NCI-H2227 treated with DMSO at 0.1 percent for 48 hours (cell line): ENCODE measurements around the gene EGF.
A peak's percentile ranks its signal among the peaks of the same experiment; 100 is the strongest.

ENCODE experiments used
- DNase-seq: peaks from one replicate; lab custom pipeline; 2025; lab: John Stamatoyannopoulos, UW

The EGF gene

GRCh38 chr4:109996526-109996925 lies 83.8 kb downstream of the EGF start:
- DNase-seq: no peak

GRCh38 chr4:109998867-109999584 lies 86.3 kb downstream of the EGF start:
- peak; percentile 59 for DNase-seq

- no peak for DNase-seq
Observed at GRCh38 chr4:109999585-109999912, 86.9 kb downstream of the EGF start.

GRCh38 chr4:110002326-110002725 lies 89.6 kb downstream of the EGF start:
- DNase-seq: no peak

- no peak for DNase-seq
Observed at GRCh38 chr4:110003401-110004187, 90.9 kb downstream of the EGF start.

GRCh38 chr4:110004556-110004955 lies 91.9 kb downstream of the EGF start:
- DNase-seq: no peak

GRCh38 chr4:110005461-110006056 lies 92.9 kb downstream of the EGF start:
- peak; percentile 35 for DNase-seq

GRCh38 chr4:110007217-110007616 lies 94.5 kb downstream of the EGF start:
- no peak for DNase-seq

- no peak for DNase-seq
Observed at GRCh38 chr4:110008540-110008939, 95.9 kb downstream of the EGF start.

GRCh38 chr4:110009550-110009949 lies 96.9 kb downstream of the EGF start:
- peak; percentile 80 for DNase-seq

- DNase-seq: no peak
Observed at GRCh38 chr4:110010797-110011196, 98.1 kb downstream of the EGF start.

GRCh38 chr4:110012917-110013316 lies 100.2 kb downstream of the EGF start:
- DNase-seq: no peak

GRCh38 chr4:110014233-110014632 lies 101.5 kb downstream of the EGF start:
- no peak for DNase-seq

GRCh38 chr4:110019153-110019552 lies 106.5 kb downstream of the EGF start:
- no peak for DNase-seq

- DNase-seq: no peak
Observed at GRCh38 chr4:110020139-110020538, 107.5 kb downstream of the EGF start.

- no peak for DNase-seq
Observed at GRCh38 chr4:110020646-110021443, 108.2 kb downstream of the EGF start.

GRCh38 chr4:110022457-110022856 lies 109.8 kb downstream of the EGF start:
- DNase-seq: no peak

- DNase-seq: no peak
Observed at GRCh38 chr4:110025056-110025455, 112.4 kb downstream of the EGF start.

- no peak for DNase-seq
Observed at GRCh38 chr4:110025718-110026117, 113.0 kb downstream of the EGF start.

GRCh38 chr4:110032603-110033002 lies 119.9 kb downstream of the EGF start:
- no peak for DNase-seq

GRCh38 chr4:110033355-110034025 lies 120.8 kb downstream of the EGF start:
- no peak for DNase-seq

- DNase-seq: no peak
Observed at GRCh38 chr4:110034026-110034393, 121.3 kb downstream of the EGF start.
